Measurements from ENCODE around the gene PLA2G2C. TPM values are rescaled to one million over a fixed set of nuclear protein-coding genes. Genes with fewer than 3 reads are reported as not detected.

Gene PLA2G2C
- total and polyA plus RNA-seq, 7 donors, result not detected

DNA sequence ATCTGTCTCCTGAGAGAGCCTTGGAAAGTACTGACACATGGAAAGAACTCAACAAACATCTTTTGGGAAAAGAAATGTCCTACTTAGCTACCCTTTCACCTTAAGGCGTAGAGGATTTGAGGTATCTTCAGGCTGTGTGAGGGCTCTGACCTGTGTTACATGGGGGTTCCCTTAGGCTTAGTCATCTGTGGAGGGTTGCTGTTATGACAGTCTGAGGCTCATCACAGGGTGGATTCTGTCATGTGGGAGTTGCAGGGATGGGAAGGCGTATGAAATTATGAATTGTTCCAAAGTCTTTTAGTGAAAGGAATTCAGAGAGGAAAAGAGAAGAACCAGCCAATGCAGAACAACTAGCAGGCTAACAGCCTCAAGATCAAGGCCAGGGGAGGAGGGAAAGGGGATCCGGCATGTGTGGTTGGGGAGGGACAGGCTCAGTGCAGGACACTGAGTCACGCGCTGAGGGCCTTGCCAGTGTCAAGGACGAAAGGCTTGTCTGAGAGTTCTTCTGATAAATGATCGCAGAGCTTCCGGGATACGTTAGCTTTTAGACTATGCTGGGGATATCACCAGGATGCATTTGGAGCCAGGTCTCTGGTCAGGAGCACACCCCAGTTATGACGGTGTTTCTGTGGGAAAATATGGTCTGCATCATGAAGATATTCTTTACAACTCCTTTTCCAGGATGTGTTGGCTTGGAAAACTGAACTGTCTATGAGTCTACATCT lies 24.6 kb upstream of the PLA2G2C start:
- no peaks in the 10 kb centered on the region for H3K9me3 ChIP-seq
- no peak overlapping the region for H3K4me3 ChIP-seq
- peaks cover 0 to 17% (median 0%) of the 10 kb centered on the region in 3 donors for H3K27me3 ChIP-seq (ENCODE audit: insufficient read depth in 3 of 3, low read length in 2 of 3)
- DNase-seq (peak in 1 of 2 donors; percentile 23), ATAC-seq (no peak)
- H3K27ac ChIP-seq, result no peak overlapping the region
- no peaks in the 10 kb centered on the region for H3K36me3 ChIP-seq (ENCODE audit: insufficient read depth in 1 of 2, low read depth in 1 of 2)
- intact Hi-C loops (cut with DNase I), result loop anchor here (5.0 to 10.0 kb wide), 3 partner anchors 161 to 224 kb away; no protein-coding TSS in a partner anchor
- peaks cover 4% of the 10 kb centered on the region for H3K4me1 ChIP-seq
- 83 to 92% (median 89%) methylated on average over 10 of the region's 10 CpGs for WGBS, 3 donors
- TF ChIP-seq, protein P1, sequence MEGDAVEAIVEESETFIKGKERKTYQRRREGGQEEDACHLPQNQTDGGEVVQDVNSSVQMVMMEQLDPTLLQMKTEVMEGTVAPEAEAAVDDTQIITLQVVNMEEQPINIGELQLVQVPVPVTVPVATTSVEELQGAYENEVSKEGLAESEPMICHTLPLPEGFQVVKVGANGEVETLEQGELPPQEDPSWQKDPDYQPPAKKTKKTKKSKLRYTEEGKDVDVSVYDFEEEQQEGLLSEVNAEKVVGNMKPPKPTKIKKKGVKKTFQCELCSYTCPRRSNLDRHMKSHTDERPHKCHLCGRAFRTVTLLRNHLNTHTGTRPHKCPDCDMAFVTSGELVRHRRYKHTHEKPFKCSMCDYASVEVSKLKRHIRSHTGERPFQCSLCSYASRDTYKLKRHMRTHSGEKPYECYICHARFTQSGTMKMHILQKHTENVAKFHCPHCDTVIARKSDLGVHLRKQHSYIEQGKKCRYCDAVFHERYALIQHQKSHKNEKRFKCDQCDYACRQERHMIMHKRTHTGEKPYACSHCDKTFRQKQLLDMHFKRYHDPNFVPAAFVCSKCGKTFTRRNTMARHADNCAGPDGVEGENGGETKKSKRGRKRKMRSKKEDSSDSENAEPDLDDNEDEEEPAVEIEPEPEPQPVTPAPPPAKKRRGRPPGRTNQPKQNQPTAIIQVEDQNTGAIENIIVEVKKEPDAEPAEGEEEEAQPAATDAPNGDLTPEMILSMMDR (IDR thresholded peaks at IDR 0.05), result no peak

DNA sequence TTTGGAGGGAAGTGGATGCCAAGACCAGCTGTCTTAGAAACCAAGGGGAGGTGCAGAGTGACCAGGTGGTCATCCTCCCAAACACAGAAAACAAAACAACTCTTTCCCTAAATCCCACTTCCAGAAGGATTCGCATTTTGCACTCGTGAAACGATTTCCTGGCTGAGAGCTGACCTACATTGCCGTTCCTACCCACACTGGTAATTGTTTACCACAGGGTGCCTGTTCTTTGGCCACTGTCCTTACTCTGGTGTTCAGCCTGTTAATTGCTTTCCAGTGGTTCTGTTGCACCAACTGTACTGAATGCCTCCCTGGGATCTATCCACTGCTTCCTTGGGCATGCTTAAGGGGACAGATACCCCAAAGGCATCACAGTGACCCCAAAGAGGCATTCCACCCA lies 23.2 kb upstream of the PLA2G2C start:
- WGBS, 3 donors, result 46 to 69% (median 60%) methylated on average over 4 of the region's 4 CpGs
- TF ChIP-seq, protein P1 (IDR thresholded peaks at IDR 0.05), result no peak
- intact Hi-C loops (cut with DNase I), result no loop called here
- no peak for DNase-seq
- peaks cover 0 to 12% (median 0%) of the 10 kb centered on the region in 3 donors for H3K27me3 ChIP-seq (ENCODE audit: insufficient read depth in 3 of 3, low read length in 2 of 3)
- H3K9me3 ChIP-seq, result no peaks in the 10 kb centered on the region
- no peaks in the 10 kb centered on the region for H3K36me3 ChIP-seq (ENCODE audit: insufficient read depth in 1 of 2, low read depth in 1 of 2)
- no peak overlapping the region for H3K4me3 ChIP-seq
- H3K4me1 ChIP-seq, result peaks cover 4% of the 10 kb centered on the region
- no peak overlapping the region for H3K27ac ChIP-seq
- no peak for ATAC-seq

DNA sequence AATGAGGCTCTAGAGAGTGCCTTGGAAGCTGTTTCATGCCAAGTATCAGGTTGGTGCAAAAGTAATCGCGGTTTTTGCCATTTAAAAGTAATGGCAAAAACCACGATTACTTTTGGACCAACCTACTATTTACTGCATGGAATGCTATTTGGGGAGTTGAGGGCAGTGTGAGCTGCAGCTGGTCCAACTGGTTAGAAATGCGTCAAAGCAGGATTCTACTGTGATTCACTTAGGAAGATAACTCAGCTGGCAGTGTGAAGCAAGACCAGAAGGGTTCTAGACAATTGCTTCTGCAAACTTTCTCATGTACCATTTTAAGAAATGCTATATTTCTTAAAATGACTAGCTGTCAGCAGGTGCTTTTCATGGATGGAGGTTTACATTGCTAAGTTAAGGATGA lies 21.2 kb upstream of the PLA2G2C start:
- no peak for ATAC-seq
- Histone ChIP-seq H3K4me1 (no peaks in the 10 kb centered on the region), H3K27me3 (ENCODE audit: insufficient read depth in 3 of 3, low read length in 2 of 3) (peaks cover 0 to 7% (median 0%) of the 10 kb centered on the region in 3 donors), H3K4me3 (no peak overlapping the region), H3K36me3 (ENCODE audit: insufficient read depth in 1 of 2, low read depth in 1 of 2) (no peaks in the 10 kb centered on the region), H3K27ac (no peak overlapping the region), H3K9me3 (no peaks in the 10 kb centered on the region)
- intact Hi-C loops (cut with DNase I), result no loop called here
- 64 to 72% (median 71%) methylated on average over 4 of the region's 4 CpGs for WGBS, 3 donors
- TF ChIP-seq, protein P1 (IDR thresholded peaks at IDR 0.05), result no peak
- DNase-seq, result no peak

DNA sequence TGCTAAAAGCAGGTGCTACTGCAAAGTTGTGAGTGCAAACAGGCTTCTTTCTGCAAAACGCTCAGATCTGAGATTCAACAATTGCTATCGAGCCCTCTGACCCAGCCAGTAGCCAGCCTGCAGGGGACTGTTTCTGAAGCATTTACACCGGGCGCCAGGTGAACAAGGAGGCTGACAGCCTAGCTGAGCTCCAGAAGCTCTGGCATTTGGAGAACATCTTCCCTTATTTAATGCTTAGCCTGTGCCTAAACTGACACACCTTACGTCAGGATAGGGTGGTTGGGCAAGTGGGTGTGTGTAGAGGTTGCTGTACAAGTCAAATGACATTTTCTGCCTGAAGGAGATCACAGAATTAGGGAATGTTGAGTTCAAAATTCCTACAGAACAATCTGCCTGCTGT lies 15.8 kb upstream of the PLA2G2C start:
- intact Hi-C loops (cut with DNase I), result no loop called here
- WGBS, 3 donors, result 90 to 94% (median 92%) methylated on average over 5 of the region's 5 CpGs
- TF ChIP-seq, protein P1 (IDR thresholded peaks at IDR 0.05), result no peak
- H3K4me3 ChIP-seq, result no peak overlapping the region
- no peak for DNase-seq
- H3K27me3 ChIP-seq (ENCODE audit: insufficient read depth in 3 of 3, low read length in 2 of 3), result peaks cover 0 to 2% (median 0%) of the 10 kb centered on the region in 3 donors
- ATAC-seq, result no peak
- H3K36me3 ChIP-seq (ENCODE audit: insufficient read depth in 1 of 2, low read depth in 1 of 2), result no peaks in the 10 kb centered on the region
- H3K4me1 ChIP-seq, result no peaks in the 10 kb centered on the region
- no peaks in the 10 kb centered on the region for H3K9me3 ChIP-seq
- no peak overlapping the region for H3K27ac ChIP-seq
